Measurements from ENCODE around the gene BICC1.

- TF ChIP-seq CTCF (conservative IDR thresholded peaks at IDR 0.05; ENCODE audit: low read depth, low read length) (no peak), POLR2A (IDR thresholded peaks at IDR 0.05; ENCODE audit: low read depth, low read length) (no peak), RAD21 (IDR thresholded peaks at IDR 0.05; ENCODE audit: low read length) (no peak), RCOR1 (IDR thresholded peaks at IDR 0.05; ENCODE audit: insufficient replicate concordance, low read length) (no peak), USF2 (IDR thresholded peaks at IDR 0.05; ENCODE audit: low read depth, low read length) (no peak), CHD1 (IDR thresholded peaks at IDR 0.05; ENCODE audit: low read depth, low read length) (no peak), SMC3 (IDR thresholded peaks at IDR 0.05; ENCODE audit: low read depth, low read length) (no peak), CEBPB (IDR thresholded peaks at IDR 0.05; ENCODE audit: low read depth, low read length) (no peak), MAFK (IDR thresholded peaks at IDR 0.05; ENCODE audit: low read depth, low read length) (no peak), NFE2L2 (IDR thresholded peaks at IDR 0.05; ENCODE audit: low read depth, low read length) (no peak), ELK1 (IDR thresholded peaks at IDR 0.05; ENCODE audit: borderline replicate concordance, low read depth, low read length) (no peak), MAZ (IDR thresholded peaks at IDR 0.05; ENCODE audit: borderline replicate concordance, low read depth, low read length) (no peak)
These were observed 330.2 kb downstream of the BICC1 start for GRCh38 chr10:58842860-58843376.

All from IMR-90 (cell line).